OCI-LY3 (cell line): Measurements from ENCODE around the gene GALNT11.

ENCODE experiments used
- H2AFZ ChIP-seq: fragments of 200-600, 300-600 bp; shearing (Covaris generic); 2 replicates; pipeline ENCODE4 v1.6.0; 2014; ENCODE audit warnings: antibody characterized with exemption, low read depth, low read length
- H3K27ac ChIP-seq: fragments of 200-600, 300-600 bp; sonication (generic); 2 replicates; pipeline ENCODE4 v1.5.1; 2014; ENCODE audit warnings: mild to moderate bottlenecking, low read length, moderate library complexity, mixed read lengths
- H3K27me3 ChIP-seq: fragments of 200-600, 300-600 bp; sonication (generic); 2 replicates; pipeline ENCODE4 v1.6.1; 2014; ENCODE audit warnings: low read depth, low read length, mixed read lengths
- H3K36me3 ChIP-seq: fragments of 200-600, 300-600 bp; sonication (generic); replicated peaks from 2 replicates; pipeline ENCODE3; 2014; ENCODE audit warnings: low read depth, low read length, mixed read lengths
- H3K4me1 ChIP-seq: fragments of 300-600, 200-600 bp; sonication (generic); 2 replicates; pipeline ENCODE4 v1.6.1; 2014; ENCODE audit warnings: low read length, mixed read lengths
- H3K4me2 ChIP-seq: fragments of 200-600, 300-600 bp; sonication (generic); 2 replicates; pipeline ENCODE4 v1.6.1; 2014; ENCODE audit warnings: low read length, mixed read lengths
- H3K4me3 ChIP-seq: fragments of 300-600, 200-600 bp; sonication (generic); 2 replicates; pipeline ENCODE4 v1.5.1; 2014; ENCODE audit warnings: antibody characterized with exemption, mild to moderate bottlenecking, low read length, moderate library complexity
- H3K79me2 ChIP-seq: fragments of 300-600, 200-600 bp; shearing (Covaris generic); 2 replicates; pipeline ENCODE4 v1.6.1; 2014; ENCODE audit warnings: mild to moderate bottlenecking, low read length, mixed read lengths
- H3K9ac ChIP-seq: fragments of 300-600, 200-600 bp; shearing (Covaris generic); 2 replicates; pipeline ENCODE4 v1.6.0; 2014; ENCODE audit warnings: mild to moderate bottlenecking, low read length, moderate library complexity
- H3K9me3 ChIP-seq: fragments of 200-600, 300-600 bp; shearing (Covaris generic); 2 replicates; pipeline ENCODE4 v1.6.1; 2014; ENCODE audit warnings: low read length, mixed read lengths; ENCODE audit not compliant: insufficient read depth
- H4K20me1 ChIP-seq: fragments of 200-600, 300-600 bp; sonication (generic); 2 replicates; pipeline ENCODE4 v1.6.1; 2016; ENCODE audit warnings: low read length, mixed read lengths; ENCODE audit not compliant: insufficient read depth
- EZH2phosphoT487 ChIP-seq: fragments of 200-600 bp; shearing (Covaris generic); IDR thresholded peaks from 2 replicates; pipeline ENCODE4 v1.6.1; 2018; ENCODE audit warnings: antibody characterized with exemption, mixed run types, low read depth
- TF ChIP-seq, protein P1 (sequence below): fragments of 200-600, 300-600 bp; sonication (generic); IDR thresholded peaks from 2 replicates; pipeline ENCODE4 v1.5.1; 2014; ENCODE audit warnings: antibody characterized with exemption, low read length, low read depth

Gene GALNT11

DNA sequence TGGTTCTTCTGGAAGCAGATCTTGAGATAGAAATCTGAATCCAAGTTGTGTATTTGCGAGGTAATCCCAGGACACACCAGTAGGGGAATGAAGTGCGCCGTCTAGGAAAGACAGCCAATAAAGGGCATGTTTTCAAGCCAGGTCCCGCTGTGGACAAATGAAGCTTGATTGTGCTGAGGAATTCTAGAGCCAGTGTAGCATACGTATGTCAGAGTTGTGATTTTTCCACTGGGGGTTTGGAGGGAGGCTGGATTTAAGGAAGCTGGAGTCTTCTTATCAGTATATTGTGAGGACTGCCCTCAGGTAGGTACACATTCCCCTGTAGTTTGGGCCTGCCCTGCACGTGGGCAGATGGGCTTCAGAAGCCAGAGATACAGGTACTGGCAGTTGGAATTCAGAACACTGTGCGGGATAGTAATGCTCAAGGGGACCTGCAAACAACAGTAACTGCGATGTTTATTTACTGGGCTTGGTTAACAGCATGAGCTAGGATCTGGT, 50.9 kb downstream of the GALNT11 start:
- no peak overlapping the region for H3K4me2 ChIP-seq
- no peaks in the 10 kb centered on the region for H3K9me3 ChIP-seq
- TF ChIP-seq, protein P1, sequence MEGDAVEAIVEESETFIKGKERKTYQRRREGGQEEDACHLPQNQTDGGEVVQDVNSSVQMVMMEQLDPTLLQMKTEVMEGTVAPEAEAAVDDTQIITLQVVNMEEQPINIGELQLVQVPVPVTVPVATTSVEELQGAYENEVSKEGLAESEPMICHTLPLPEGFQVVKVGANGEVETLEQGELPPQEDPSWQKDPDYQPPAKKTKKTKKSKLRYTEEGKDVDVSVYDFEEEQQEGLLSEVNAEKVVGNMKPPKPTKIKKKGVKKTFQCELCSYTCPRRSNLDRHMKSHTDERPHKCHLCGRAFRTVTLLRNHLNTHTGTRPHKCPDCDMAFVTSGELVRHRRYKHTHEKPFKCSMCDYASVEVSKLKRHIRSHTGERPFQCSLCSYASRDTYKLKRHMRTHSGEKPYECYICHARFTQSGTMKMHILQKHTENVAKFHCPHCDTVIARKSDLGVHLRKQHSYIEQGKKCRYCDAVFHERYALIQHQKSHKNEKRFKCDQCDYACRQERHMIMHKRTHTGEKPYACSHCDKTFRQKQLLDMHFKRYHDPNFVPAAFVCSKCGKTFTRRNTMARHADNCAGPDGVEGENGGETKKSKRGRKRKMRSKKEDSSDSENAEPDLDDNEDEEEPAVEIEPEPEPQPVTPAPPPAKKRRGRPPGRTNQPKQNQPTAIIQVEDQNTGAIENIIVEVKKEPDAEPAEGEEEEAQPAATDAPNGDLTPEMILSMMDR: peak; percentile 58
- TF ChIP-seq EZH2phosphoT487: no peak
- H3K79me2 ChIP-seq: no peaks in the 10 kb centered on the region
- H3K9ac ChIP-seq: no peak overlapping the region
- H3K36me3 ChIP-seq: no peaks in the 10 kb centered on the region
- H4K20me1 ChIP-seq: no peaks in the 10 kb centered on the region
- H3K27ac ChIP-seq: no peak overlapping the region
- no peak overlapping the region for H2AFZ ChIP-seq
- H3K27me3 ChIP-seq: peaks cover 11% of the 10 kb centered on the region; the same call in 1 of the 2 replicates
- H3K4me3 ChIP-seq: no peak overlapping the region
- H3K4me1 ChIP-seq: no peaks in the 10 kb centered on the region

DNA sequence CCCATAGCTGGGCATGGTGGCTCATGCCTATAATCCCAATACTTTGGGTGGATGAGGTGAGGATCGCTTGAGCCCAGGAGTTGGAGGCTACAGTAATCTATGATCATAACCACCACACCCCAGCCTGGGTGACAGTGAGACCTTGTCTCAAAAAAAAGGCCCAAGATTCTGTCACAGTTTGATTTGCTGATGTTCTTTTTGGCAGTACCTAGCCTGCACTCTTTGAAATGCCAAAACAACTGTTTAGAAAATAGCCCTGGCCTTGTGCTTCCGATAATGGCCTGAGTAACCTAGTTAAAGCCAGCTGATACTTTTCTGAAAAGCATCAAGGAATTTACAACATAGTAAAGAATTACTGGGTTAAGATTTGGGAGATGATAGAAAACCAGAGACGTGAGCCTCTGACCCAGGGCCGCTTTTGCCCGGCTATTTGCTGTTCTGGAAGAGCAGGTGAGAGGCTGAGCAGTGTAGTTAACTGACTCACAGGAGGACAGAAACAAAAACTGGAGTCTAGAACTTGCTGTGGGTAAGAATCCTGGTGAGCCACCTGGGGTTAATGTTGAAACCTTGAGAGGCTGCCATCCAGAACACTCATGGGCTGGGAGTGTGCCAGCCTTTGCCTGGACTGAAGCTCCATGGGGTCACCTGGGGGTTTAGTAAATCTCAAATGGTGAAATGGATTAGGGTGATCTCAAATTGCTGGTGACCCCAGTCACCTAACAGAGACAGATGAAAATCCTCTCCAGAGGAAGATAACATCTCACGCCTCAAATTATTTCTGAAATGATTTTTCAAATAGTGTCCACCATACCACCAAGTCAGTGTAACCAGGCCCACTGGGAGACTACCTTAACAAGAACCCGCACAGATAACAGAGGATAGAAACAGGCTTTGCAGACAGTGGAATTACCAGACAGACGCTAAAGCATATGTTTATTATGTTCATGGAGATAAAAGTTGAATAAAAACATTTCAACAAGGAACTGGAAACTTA, 51.8 kb downstream of the GALNT11 start:
- Histone ChIP-seq H3K9ac (no peak overlapping the region), H3K27ac (no peak overlapping the region), H3K4me3 (no peak overlapping the region), H3K4me1 (no peaks in the 10 kb centered on the region), H3K27me3 (peaks cover 11% of the 10 kb centered on the region; the same call in 1 of the 2 replicates), H4K20me1 (no peaks in the 10 kb centered on the region), H3K79me2 (no peaks in the 10 kb centered on the region), H2AFZ (no peak overlapping the region), H3K36me3 (no peaks in the 10 kb centered on the region), H3K4me2 (no peak overlapping the region), H3K9me3 (no peaks in the 10 kb centered on the region)
- TF ChIP-seq, protein P1: no peak
- no peak for TF ChIP-seq EZH2phosphoT487

DNA sequence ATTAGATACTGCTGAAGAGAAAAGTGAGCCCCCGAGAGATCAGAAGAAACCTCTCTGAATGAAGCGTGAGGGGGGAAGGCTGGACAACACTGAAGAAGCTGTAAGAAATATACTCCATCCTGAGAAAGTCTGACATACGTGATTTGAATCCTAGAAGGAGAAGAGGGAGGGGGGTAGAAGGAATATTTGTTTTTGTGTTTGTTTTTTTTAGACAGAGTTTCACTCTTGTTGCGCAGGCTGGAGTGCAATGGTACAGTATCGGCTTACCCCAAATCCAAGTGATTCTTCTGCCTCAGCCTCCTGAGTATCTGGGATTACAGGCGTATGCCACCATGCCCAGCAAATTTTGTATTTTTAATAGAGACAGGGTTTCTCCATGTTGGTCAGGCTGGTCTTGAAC, 52.6 kb downstream of the GALNT11 start:
- H3K9ac ChIP-seq: no peak overlapping the region
- no peak overlapping the region for H2AFZ ChIP-seq
- no peaks in the 10 kb centered on the region for H3K79me2 ChIP-seq
- H3K4me3 ChIP-seq: no peak overlapping the region
- H3K27me3 ChIP-seq: peaks cover 11% of the 10 kb centered on the region; the same call in 1 of the 2 replicates
- H3K4me2 ChIP-seq: no peak overlapping the region
- H3K4me1 ChIP-seq: no peaks in the 10 kb centered on the region
- H3K27ac ChIP-seq: no peak overlapping the region
- H3K36me3 ChIP-seq: no peaks in the 10 kb centered on the region
- H4K20me1 ChIP-seq: no peaks in the 10 kb centered on the region
- H3K9me3 ChIP-seq: no peaks in the 10 kb centered on the region
- TF ChIP-seq EZH2phosphoT487: no peak
- TF ChIP-seq, protein P1: no peak

DNA sequence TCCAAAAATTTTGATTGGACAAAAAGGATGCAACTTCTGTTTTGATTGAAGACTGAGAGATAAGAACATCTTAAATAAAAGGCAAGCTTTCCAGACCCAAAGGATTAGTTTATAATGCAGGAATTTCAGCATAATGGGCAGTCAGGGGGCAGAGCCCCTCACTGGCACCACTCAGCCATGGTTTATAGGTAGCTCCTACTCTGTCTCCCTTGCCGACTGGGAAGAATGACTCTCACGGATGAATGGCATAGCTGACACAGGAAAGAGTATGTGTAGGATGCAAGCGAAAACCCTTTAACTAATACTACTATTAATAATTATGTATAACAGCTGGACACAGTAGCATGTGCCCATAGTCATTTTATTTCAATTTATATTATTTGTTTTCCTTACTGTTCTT, 53.3 kb downstream of the GALNT11 start:
- H4K20me1 ChIP-seq: no peaks in the 10 kb centered on the region
- no peak overlapping the region for H2AFZ ChIP-seq
- no peaks in the 10 kb centered on the region for H3K79me2 ChIP-seq
- H3K27me3 ChIP-seq: peaks cover 6% of the 10 kb centered on the region; the same call in 1 of the 2 replicates
- no peak overlapping the region for H3K4me2 ChIP-seq
- no peak overlapping the region for H3K4me3 ChIP-seq
- no peak overlapping the region for H3K27ac ChIP-seq
- no peaks in the 10 kb centered on the region for H3K4me1 ChIP-seq
- H3K9ac ChIP-seq: no peak overlapping the region
- no peaks in the 10 kb centered on the region for H3K9me3 ChIP-seq
- H3K36me3 ChIP-seq: no peaks in the 10 kb centered on the region
- TF ChIP-seq, protein P1: no peak
- TF ChIP-seq EZH2phosphoT487: no peak
